ENCODE measurements around the gene CWC27. TPM values are rescaled to one million over a fixed set of nuclear protein-coding genes. Genes with fewer than 3 reads are reported as not detected.
A peak's percentile ranks its signal among the peaks of the same experiment; 100 is the strongest.

Gene CWC27
- total RNA-seq, 4 donors from 2014 or later = 13.0 to 22.9 (median 19.9) TPM

DNA sequence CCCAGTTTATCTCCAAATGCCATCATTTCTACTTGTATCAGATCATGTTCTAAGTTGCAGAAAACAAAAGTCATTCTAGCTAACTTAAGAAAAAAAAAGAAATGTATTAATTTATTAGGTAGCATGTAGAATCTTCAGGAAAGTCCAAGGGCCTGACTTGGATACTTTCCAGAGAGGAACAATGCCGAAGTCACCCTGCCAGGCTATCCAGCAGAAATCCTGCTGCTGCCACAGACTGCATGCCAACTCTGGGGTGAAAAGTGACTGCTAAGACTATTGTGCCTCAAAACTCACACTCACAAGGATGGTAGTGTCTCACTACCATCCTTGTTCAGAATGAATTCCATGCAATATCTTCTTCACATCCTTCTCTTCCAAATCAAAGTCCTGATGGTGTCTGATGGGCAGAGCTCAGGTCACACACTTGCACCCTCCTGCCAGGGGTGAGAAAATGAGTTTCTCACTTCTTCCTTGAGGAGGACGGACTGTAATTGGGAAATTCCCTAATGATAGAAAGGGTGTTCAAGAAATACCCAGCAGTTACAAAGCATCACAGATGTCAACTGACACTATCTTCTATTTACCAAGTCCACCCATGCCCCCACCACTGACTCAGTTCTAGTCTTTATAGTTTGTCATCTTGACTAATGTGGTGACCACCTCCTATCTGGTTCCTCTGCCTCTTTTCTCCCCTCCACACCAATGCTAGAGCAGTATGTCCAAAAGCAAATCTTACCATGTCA, 279.4 kb downstream of the CWC27 start:
- TF ChIP-seq CTCF (IDR thresholded peaks at IDR 0.05) = no peak
- TF ChIP-seq POLR2AphosphoS5 (IDR thresholded peaks at IDR 0.05) = no peak
- TF ChIP-seq EP300 (IDR thresholded peaks at IDR 0.05) = no peak
- no peak for TF ChIP-seq POLR2A (IDR thresholded peaks at IDR 0.05)
- no peak for ATAC-seq
- 50 to 52% methylated on average over 2 of the region's 2 CpGs for WGBS, 2 donors (ENCODE audit: low coverage in 1 of 2)

GRCh38 chr5:65050140-65050539, 281.4 kb downstream of the CWC27 start:
- peak overlapping the region in 2 of 4 donors; percentile 16 to 69 for H3K27ac ChIP-seq
- no peaks in the 10 kb centered on the region for H3K27me3 ChIP-seq
- no peaks in the 10 kb centered on the region for H3K9me3 ChIP-seq
- no peak for TF ChIP-seq POLR2AphosphoS5 (IDR thresholded peaks at IDR 0.05)
- TF ChIP-seq EP300 (IDR thresholded peaks at IDR 0.05) = no peak
- no peak for TF ChIP-seq CTCF (IDR thresholded peaks at IDR 0.05)
- no peak for TF ChIP-seq POLR2A (IDR thresholded peaks at IDR 0.05)
- no peaks in the 10 kb centered on the region for H3K36me3 ChIP-seq
- H3K4me3 ChIP-seq = no peak overlapping the region
- peaks cover 0 to 30% (median 5%) of the 10 kb centered on the region in 3 donors for H3K4me1 ChIP-seq
- no peak for ATAC-seq

More for the DNA sequence above, 279.4 kb downstream of the CWC27 start:
- Histone ChIP-seq H3K9me3 (no peaks in the 10 kb centered on the region), H3K27ac (no peak overlapping the region), H3K27me3 (no peaks in the 10 kb centered on the region), H3K4me3 (no peak overlapping the region), H3K4me1 (peaks cover 0 to 30% (median 5%) of the 10 kb centered on the region in 3 donors), H3K36me3 (no peaks in the 10 kb centered on the region)

- 44 to 49% methylated on average over 3 to 5 of the region's 5 CpGs for WGBS, 2 donors (ENCODE audit: low coverage in 1 of 2)
- no peaks in the 10 kb centered on the region for H3K36me3 ChIP-seq
- H3K9me3 ChIP-seq = no peaks in the 10 kb centered on the region
- TF ChIP-seq POLR2AphosphoS5 (IDR thresholded peaks at IDR 0.05) = peak; percentile 65
- no peak for TF ChIP-seq POLR2A (IDR thresholded peaks at IDR 0.05)
- TF ChIP-seq EP300 (IDR thresholded peaks at IDR 0.05) = no peak
- no peak for TF ChIP-seq CTCF (IDR thresholded peaks at IDR 0.05)
- ATAC-seq = peak; percentile 50
- peak overlapping the region; percentile 16 to 69 (median 46) for H3K27ac ChIP-seq
- no peaks in the 10 kb centered on the region for H3K27me3 ChIP-seq
- peaks cover 0 to 30% (median 5%) of the 10 kb centered on the region in 3 donors for H3K4me1 ChIP-seq
- H3K4me3 ChIP-seq = no peak overlapping the region
Observed at GRCh38 chr5:65050826-65051498, 282.2 kb downstream of the CWC27 start.

- 88% methylated on average over 1 of the region's 1 CpG; no CpG with 5 or more reads in 1 of the 2 donors for WGBS, 2 donors (ENCODE audit: low coverage in 1 of 2)
- no peaks in the 10 kb centered on the region for H3K9me3 ChIP-seq
- H3K4me1 ChIP-seq = peaks cover 0 to 16% (median 0%) of the 10 kb centered on the region in 3 donors
- no peak overlapping the region for H3K4me3 ChIP-seq
- H3K36me3 ChIP-seq = no peaks in the 10 kb centered on the region
- H3K27ac ChIP-seq = no peak overlapping the region
- no peaks in the 10 kb centered on the region for H3K27me3 ChIP-seq
- TF ChIP-seq POLR2AphosphoS5 (IDR thresholded peaks at IDR 0.05) = no peak
- TF ChIP-seq POLR2A (IDR thresholded peaks at IDR 0.05) = no peak
- TF ChIP-seq EP300 (IDR thresholded peaks at IDR 0.05) = no peak
- TF ChIP-seq CTCF (IDR thresholded peaks at IDR 0.05) = no peak
- ATAC-seq = no peak
Observed at GRCh38 chr5:65055938-65056337, 287.2 kb downstream of the CWC27 start.

Data from gastroesophageal sphincter (tissue), 4 donors.